K562 (cell line): ENCODE measurements around the gene TSPAN15.

Experiments
- CBX2 ChIP-seq: fragments of 200-600 bp; sonication (generic); IDR thresholded peaks from one replicate; pipeline ENCODE4 v1.6.1; 2012; ENCODE audit warnings: mild to moderate bottlenecking, low read length, inconsistent platforms; ENCODE audit not compliant: insufficient read depth, poor library complexity, severe bottlenecking
- FOXM1 ChIP-seq, 2 experiments: fragments of 450-650 bp in 1 of 2; sonication (generic) in 1 of 2; formaldehyde crosslinking in 1 of 2; IDR thresholded peaks; 2 replicates each; pipeline versions ENCODE4 v1.6.1 to v1.9.0; 2017 to 2022; ENCODE audit warnings: low read depth in 2 of 2, mild to moderate bottlenecking in 2 of 2, missing genetic modification reagents in 1 of 2, moderate library complexity in 1 of 2
- ID3 ChIP-seq, 2 experiments: fragments of 250-450 bp in 1 of 2; fragments of 450-650 bp in 1 of 2; sonication (Bioruptor Pico) in 1 of 2; IDR thresholded peaks; 2 replicates each; pipeline versions ENCODE4 v1.6.1 to v1.8.0; 2016 to 2021; ENCODE audit warnings: mild to moderate bottlenecking in 2 of 2, moderate library complexity in 2 of 2, missing compliant biosample characterization in 1 of 2, missing genetic modification characterization in 1 of 2
- MEF2A ChIP-seq: IDR thresholded peaks from 2 replicates; pipeline ENCODE4 v1.6.1; 2011; ENCODE audit warnings: low read depth, mild to moderate bottlenecking, low read length, moderate library complexity; ENCODE audit not compliant: control insufficient read depth
- MEIS2 ChIP-seq: fragments of 450-650 bp; IDR thresholded peaks from 2 replicates; pipeline ENCODE4 v1.6.1; 2014; ENCODE audit warnings: mild to moderate bottlenecking; ENCODE audit not compliant: partially characterized antibody
- POLR2AphosphoS2 ChIP-seq: IDR thresholded peaks from 2 replicates; pipeline ENCODE4 v1.6.1; 2012; ENCODE audit warnings: low read length, improper control_type of control experiment
- POLR2AphosphoS5 ChIP-seq: IDR thresholded peaks from 2 replicates; pipeline ENCODE4 v1.6.1; 2011; ENCODE audit warnings: mild to moderate bottlenecking, low read depth, low read length, moderate library complexity; ENCODE audit not compliant: control insufficient read depth, insufficient read depth
- ZBTB33 ChIP-seq: sonication (generic); formaldehyde crosslinking; IDR thresholded peaks from 2 replicates; pipeline ENCODE4 v1.8.1; 2023; ENCODE audit warnings: mild to moderate bottlenecking, missing genetic modification reagents
- TF ChIP-seq, protein P1 (sequence below), 3 experiments: IDR thresholded peaks in 2 of 3; conservative IDR thresholded peaks in 1 of 3; 2 replicates each; pipeline ENCODE4 v1.5.1; 2011 to 2012; ENCODE audit warnings: low read length in 3 of 3, mild to moderate bottlenecking in 3 of 3, control low read depth in 2 of 3, improper control_type of control experiment in 1 of 3, inconsistent platforms in 1 of 3, low read depth in 1 of 3, mixed read lengths in 1 of 3, moderate library complexity in 1 of 3; ENCODE audit not compliant: insufficient read depth in 2 of 3

DNA sequence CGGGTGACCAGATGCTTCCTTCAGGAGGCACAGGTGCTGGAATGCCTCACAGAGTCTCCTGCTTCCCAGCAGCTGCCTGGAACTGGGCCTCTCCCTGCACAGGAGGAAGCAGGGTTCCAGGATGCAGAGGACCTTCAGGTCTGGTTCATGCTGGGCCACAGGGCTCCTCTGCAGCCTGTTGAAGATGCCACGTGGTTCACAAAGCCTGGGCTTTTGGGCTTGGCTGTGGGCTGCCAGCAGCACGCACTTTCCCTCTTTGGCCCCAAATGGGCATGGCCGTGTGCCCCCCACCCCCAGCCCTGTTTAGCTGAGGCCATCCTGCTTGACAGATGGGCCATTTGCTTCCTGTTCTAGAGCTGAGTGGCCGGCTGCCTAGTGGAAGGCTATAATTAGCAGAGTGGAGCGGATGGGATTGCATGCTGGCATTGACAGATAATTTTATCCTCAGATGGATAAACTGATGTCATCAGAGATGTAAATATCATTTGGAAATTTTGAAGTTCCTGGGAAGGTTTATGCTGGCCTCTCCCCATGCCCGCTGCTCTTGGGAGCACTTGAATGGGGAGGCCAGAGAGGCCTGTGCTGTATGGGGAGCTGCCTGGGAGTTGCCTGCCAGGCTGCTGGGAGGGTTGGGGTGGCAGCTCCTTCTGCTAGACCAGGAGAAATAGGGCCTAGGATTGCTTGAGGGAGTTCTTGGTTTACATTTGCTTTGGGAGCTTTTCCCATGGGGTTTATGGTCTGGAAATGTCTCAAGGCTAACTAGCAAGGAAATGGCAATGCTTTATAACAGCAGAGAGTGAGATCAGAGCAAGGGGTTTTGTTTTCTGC, 28.2 kb downstream of the TSPAN15 start:
- TF ChIP-seq ID3 (CRISPR knock-in tag; IDR thresholded peaks at IDR 0.05): no peak
- TF ChIP-seq ID3 (tag; IDR thresholded peaks at IDR 0.05): no peak
- TF ChIP-seq, protein P1, sequence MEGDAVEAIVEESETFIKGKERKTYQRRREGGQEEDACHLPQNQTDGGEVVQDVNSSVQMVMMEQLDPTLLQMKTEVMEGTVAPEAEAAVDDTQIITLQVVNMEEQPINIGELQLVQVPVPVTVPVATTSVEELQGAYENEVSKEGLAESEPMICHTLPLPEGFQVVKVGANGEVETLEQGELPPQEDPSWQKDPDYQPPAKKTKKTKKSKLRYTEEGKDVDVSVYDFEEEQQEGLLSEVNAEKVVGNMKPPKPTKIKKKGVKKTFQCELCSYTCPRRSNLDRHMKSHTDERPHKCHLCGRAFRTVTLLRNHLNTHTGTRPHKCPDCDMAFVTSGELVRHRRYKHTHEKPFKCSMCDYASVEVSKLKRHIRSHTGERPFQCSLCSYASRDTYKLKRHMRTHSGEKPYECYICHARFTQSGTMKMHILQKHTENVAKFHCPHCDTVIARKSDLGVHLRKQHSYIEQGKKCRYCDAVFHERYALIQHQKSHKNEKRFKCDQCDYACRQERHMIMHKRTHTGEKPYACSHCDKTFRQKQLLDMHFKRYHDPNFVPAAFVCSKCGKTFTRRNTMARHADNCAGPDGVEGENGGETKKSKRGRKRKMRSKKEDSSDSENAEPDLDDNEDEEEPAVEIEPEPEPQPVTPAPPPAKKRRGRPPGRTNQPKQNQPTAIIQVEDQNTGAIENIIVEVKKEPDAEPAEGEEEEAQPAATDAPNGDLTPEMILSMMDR (IDR thresholded peaks at IDR 0.05 in 2 of 3, conservative IDR thresholded peaks at IDR 0.05 in 1 of 3; ENCODE audit: insufficient read depth in 2 of 3, low read depth in 1 of 3, low read length in 3 of 3): no peak
- TF ChIP-seq POLR2AphosphoS2: no peak
- TF ChIP-seq POLR2AphosphoS5: no peak
- no peak for TF ChIP-seq FOXM1 (IDR thresholded peaks at IDR 0.05; ENCODE audit: low read depth)
- TF ChIP-seq FOXM1 (CRISPR knock-in tag; IDR thresholded peaks at IDR 0.05; ENCODE audit: low read depth): no peak
- TF ChIP-seq ZBTB33 (CRISPR knock-in tag): no peak
- TF ChIP-seq MEIS2: no peak
- no peak for TF ChIP-seq CBX2
- TF ChIP-seq MEF2A: no peak
